PC-3 (cell line): ENCODE measurements around the gene ABCA7. TPM values are rescaled to one million over a fixed set of nuclear protein-coding genes. Genes with fewer than 3 reads are reported as not detected.

Experiments
- ATAC-seq: fragments of 200-7000 bp; cut with Tn5 transposase; 2 replicates; pipeline ENCODE4 v1.9.1; 2020; ENCODE audit warnings: mild to moderate bottlenecking, moderate library complexity
- BruUV-seq: library from RNA; stranded (reverse); fragments of 400-500 nt; replicated peaks from 2 replicates; lab custom pipeline; 2021; lab: Mats Ljungman, UMichigan
- CTCF ChIA-PET: fragments of 300-600 bp; sonication (Branson Sonifier 250); formaldehyde crosslinking; loops from one replicate; lab custom pipeline; 2022; ENCODE audit warnings: antibody characterized with exemption; lab: Charles Lee
- POLR2A ChIA-PET: fragments of 300-600 bp; sonication (Branson Sonifier 250); formaldehyde crosslinking; loops from one replicate; lab custom pipeline; 2022; ENCODE audit warnings: antibody characterized with exemption; ENCODE audit not compliant: unreplicated experiment; lab: Charles Lee
- DNase-seq: peaks from one replicate; pipeline ENCODE4 v3.0.0-alpha.2; 2015
- H2AFZ ChIP-seq: fragments of 300-600 bp; sonication (generic); 2 replicates; pipeline ENCODE4 v1.6.0; 2016; ENCODE audit warnings: antibody characterized with exemption, low read length
- H3F3A ChIP-seq: fragments of 300-600 bp; sonication (generic); one replicate; pipeline ENCODE4 v1.6.0; 2017; ENCODE audit warnings: antibody characterized with exemption, low read length, control low read depth, mild to moderate bottlenecking; ENCODE audit not compliant: unreplicated experiment
- H3K27ac ChIP-seq: fragments of 300-600 bp; sonication (generic); 2 replicates; pipeline ENCODE4 v1.5.1; 2016; ENCODE audit warnings: mild to moderate bottlenecking, low read length
- H3K27me3 ChIP-seq: fragments of 300-600 bp; sonication (generic); 2 replicates; pipeline ENCODE4 v1.6.1; 2016; ENCODE audit warnings: low read length, mixed read lengths
- H3K36me3 ChIP-seq: fragments of 300-600 bp; sonication (generic); 2 replicates; pipeline ENCODE4 v1.6.1; 2016; ENCODE audit warnings: low read depth, mixed run types, low read length, mixed read lengths
- H3K4me1 ChIP-seq: fragments of 300-600 bp; sonication (generic); 2 replicates; pipeline ENCODE4 v1.5.1; 2016; ENCODE audit warnings: low read length; ENCODE audit not compliant: insufficient read depth
- H3K4me2 ChIP-seq: fragments of 300-600 bp; sonication (generic); 2 replicates; pipeline ENCODE4 v1.6.0; 2016; ENCODE audit warnings: low read length
- H3K4me3 ChIP-seq: fragments of 300-600 bp; sonication (generic); 2 replicates; pipeline ENCODE4 v1.5.1; 2016; ENCODE audit warnings: mild to moderate bottlenecking, low read length, mixed read lengths
- H3K79me2 ChIP-seq: fragments of 300-600 bp; sonication (generic); 2 replicates; pipeline ENCODE4 v1.6.1; 2017; ENCODE audit warnings: low read length, mixed read lengths
- H3K9ac ChIP-seq: fragments of 300-600 bp; sonication (generic); 2 replicates; pipeline ENCODE4 v1.6.0; 2016; ENCODE audit warnings: mild to moderate bottlenecking, low read length
- H3K9me2 ChIP-seq: fragments of 300-600 bp; sonication (generic); replicated peaks from 2 replicates; pipeline ENCODE4 v1.6.1; 2016; ENCODE audit warnings: mixed run types, low read length, mixed read lengths
- H3K9me3 ChIP-seq: fragments of 300-600 bp; sonication (generic); 2 replicates; pipeline ENCODE4 v1.6.1; 2016; ENCODE audit warnings: low read length, mixed read lengths
- H4K20me1 ChIP-seq: fragments of 300-600 bp; sonication (generic); 2 replicates; pipeline ENCODE4 v1.6.1; 2016; ENCODE audit warnings: low read length, mixed read lengths
- EZH2 ChIP-seq: fragments of 300-600 bp; sonication (generic); IDR thresholded peaks from one replicate; pipeline ENCODE4 v1.6.1; 2017; ENCODE audit warnings: antibody characterized with exemption, mild to moderate bottlenecking, low read length; ENCODE audit not compliant: unreplicated experiment
- EZH2phosphoT487 ChIP-seq: fragments of 300-600 bp; sonication (generic); IDR thresholded peaks from 2 replicates; pipeline ENCODE4 v1.6.1; 2018; ENCODE audit warnings: mild to moderate bottlenecking, antibody characterized with exemption, low read length, borderline replicate concordance
- intact Hi-C: fragments of 100-400 bp; cut with micrococcal nuclease; formaldehyde crosslinking; loops from 2 replicates; pipeline ENCODE4 v1.9.0; 2023
- total RNA-seq: library from RNA; depleted of rRNA; stranded (reverse); fragments of >200 nt; gene quantifications from 2 replicates; pipeline ENCODE4 v1.2.3, GENCODE V29; 2014
- TF ChIP-seq, protein P1 (sequence below): fragments of 300-600 bp; sonication (generic); conservative IDR thresholded peaks from 2 replicates; pipeline ENCODE4 v1.5.1; 2017; ENCODE audit warnings: antibody characterized with exemption, low read depth, mild to moderate bottlenecking, low read length

Gene ABCA7
- total RNA-seq, 1 experiment from 2014 or later = 27.3 TPM

DNA sequence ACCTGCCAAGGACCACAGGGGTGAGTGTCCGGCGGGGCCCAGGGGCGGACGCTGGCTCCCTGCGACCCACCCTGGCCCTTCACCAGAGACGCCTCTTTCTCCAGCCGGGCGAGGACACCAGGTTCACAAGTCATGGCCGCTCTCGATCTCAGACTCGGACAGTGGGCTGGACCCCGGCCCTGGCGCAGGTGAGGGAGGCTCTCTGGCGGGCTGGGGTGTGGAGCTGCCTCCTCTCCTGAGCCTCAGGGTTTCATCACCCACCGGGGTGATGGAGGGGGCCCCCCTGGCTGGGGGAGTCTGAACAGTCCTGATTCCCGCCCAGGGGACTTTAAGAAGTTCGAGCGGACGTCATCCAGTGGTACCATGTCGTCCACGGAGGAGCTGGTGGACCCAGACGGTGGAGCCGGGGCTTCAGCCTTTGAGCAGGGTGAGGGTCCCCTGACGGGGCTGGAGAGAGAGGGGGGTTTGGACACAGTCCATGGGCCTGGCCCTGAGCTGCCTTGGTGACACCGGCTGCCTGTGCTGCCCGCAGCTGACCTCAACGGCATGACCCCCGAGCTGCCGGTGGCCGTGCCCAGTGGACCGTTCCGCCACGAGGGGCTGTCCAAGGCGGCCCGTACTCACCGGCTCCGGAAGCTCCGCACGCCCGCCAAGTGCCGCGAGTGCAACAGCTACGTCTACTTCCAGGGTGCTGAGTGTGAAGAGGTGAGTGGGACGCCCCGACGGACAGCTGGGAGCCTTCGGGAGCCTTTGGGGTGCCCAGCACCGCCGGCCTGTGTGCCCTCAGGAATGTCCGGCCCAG is 40.7 kb downstream of the ABCA7 start:
- no peak overlapping the region for H3K27ac ChIP-seq
- intact Hi-C loops = no loop called here

DNA sequence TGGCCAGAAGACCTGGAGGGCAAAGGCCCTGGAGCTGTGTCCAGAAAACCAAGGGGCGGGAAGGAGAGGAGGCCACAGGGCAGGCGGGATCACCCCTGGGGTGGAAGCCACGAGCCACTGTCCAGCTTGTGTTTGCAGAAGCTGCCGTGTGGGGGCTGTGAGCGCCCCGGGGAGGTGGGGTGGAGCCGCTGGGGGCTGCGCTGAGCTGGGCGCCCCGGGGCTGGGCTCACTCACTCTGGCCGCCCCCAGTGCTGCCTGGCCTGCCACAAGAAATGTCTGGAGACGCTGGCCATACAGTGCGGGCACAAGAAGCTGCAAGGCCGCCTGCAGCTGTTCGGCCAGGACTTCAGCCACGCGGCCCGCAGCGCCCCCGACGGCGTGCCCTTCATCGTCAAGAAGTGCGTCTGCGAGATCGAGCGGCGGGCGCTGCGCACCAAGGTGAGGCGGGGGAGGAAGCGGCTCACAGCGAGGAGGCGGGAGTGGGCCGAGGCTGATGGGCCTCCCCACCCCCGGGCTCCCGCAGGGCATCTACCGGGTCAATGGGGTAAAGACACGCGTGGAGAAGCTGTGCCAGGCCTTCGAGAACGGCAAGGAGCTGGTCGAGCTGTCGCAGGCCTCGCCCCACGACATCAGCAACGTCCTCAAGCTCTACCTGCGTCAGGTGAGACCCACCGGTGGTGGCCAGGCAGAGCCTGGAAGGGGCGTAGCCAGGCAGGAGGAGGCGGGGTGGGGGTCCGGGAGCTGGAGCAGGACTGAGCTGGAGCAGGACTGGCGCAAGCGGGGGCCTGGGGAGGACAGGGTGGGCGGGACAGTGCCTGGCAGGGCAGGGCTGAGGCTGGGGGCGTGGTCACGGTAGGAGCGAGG is 41.6 kb downstream of the ABCA7 start:
- ATAC-seq = no peak
- no peaks in the 10 kb centered on the region for H3K9me2 ChIP-seq
- H2AFZ ChIP-seq = no peak overlapping the region
- no TSS peak for BruUV-seq
- H3K4me3 ChIP-seq = no peak overlapping the region
- no peak overlapping the region for H3K4me2 ChIP-seq
- H3K27me3 ChIP-seq = no peaks in the 10 kb centered on the region
- DNase-seq = no peak
- no peaks in the 10 kb centered on the region for H4K20me1 ChIP-seq
- H3K4me1 ChIP-seq = no peaks in the 10 kb centered on the region; the same call in 1 of the 2 replicates
- no peak overlapping the region for H3K27ac ChIP-seq
- H3K9ac ChIP-seq = no peak overlapping the region
- H3K9me3 ChIP-seq = no peaks in the 10 kb centered on the region
- H3K79me2 ChIP-seq = no peaks in the 10 kb centered on the region
- H3K36me3 ChIP-seq = no peaks in the 10 kb centered on the region
- no peaks in the 10 kb centered on the region for H3F3A ChIP-seq
- CTCF ChIA-PET = no interaction called here
- POLR2A ChIA-PET = no interaction called here
- TF ChIP-seq, protein P1, sequence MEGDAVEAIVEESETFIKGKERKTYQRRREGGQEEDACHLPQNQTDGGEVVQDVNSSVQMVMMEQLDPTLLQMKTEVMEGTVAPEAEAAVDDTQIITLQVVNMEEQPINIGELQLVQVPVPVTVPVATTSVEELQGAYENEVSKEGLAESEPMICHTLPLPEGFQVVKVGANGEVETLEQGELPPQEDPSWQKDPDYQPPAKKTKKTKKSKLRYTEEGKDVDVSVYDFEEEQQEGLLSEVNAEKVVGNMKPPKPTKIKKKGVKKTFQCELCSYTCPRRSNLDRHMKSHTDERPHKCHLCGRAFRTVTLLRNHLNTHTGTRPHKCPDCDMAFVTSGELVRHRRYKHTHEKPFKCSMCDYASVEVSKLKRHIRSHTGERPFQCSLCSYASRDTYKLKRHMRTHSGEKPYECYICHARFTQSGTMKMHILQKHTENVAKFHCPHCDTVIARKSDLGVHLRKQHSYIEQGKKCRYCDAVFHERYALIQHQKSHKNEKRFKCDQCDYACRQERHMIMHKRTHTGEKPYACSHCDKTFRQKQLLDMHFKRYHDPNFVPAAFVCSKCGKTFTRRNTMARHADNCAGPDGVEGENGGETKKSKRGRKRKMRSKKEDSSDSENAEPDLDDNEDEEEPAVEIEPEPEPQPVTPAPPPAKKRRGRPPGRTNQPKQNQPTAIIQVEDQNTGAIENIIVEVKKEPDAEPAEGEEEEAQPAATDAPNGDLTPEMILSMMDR = no peak
- TF ChIP-seq EZH2 (no peak), EZH2phosphoT487 (no peak)
- intact Hi-C loops = no loop called here

More for the DNA sequence above, 40.7 kb downstream of the ABCA7 start:
- ATAC-seq (no peak), DNase-seq (no peak)
- H3K9ac ChIP-seq = no peak overlapping the region
- no peaks in the 10 kb centered on the region for H3F3A ChIP-seq
- no peaks in the 10 kb centered on the region for H4K20me1 ChIP-seq
- ChIA-PET POLR2A (no interaction called here), CTCF (no interaction called here)
- BruUV-seq = no TSS peak
- H3K9me2 ChIP-seq = no peaks in the 10 kb centered on the region
- no peak overlapping the region for H2AFZ ChIP-seq
- TF ChIP-seq EZH2phosphoT487 (no peak), EZH2 (no peak)
- TF ChIP-seq, protein P1 = no peak
- no peaks in the 10 kb centered on the region for H3K79me2 ChIP-seq
- H3K27me3 ChIP-seq = no peaks in the 10 kb centered on the region
- no peaks in the 10 kb centered on the region for H3K9me3 ChIP-seq
- H3K4me3 ChIP-seq = no peak overlapping the region
- H3K36me3 ChIP-seq = no peaks in the 10 kb centered on the region
- H3K4me1 ChIP-seq = no peaks in the 10 kb centered on the region; the same call in 1 of the 2 replicates
- H3K4me2 ChIP-seq = no peak overlapping the region
